GM12878 (cell line): ENCODE data around the gene NEMF. TPM values are rescaled to one million over a fixed set of nuclear protein-coding genes. Genes with fewer than 3 reads are reported as not detected.
A peak's percentile ranks its signal among the peaks of the same experiment; 100 is the strongest.

Experiments used
- ATAC-seq: fragments of 200-7000 bp; cut with Tn5 transposase; 3 replicates; pipeline ENCODE4 v1.9.1; 2020; ENCODE audit warnings: mild to moderate bottlenecking, moderate library complexity
- BruUV-seq: library from RNA; stranded (reverse); fragments of 400-500 nt; replicated peaks from 2 replicates; lab custom pipeline; 2021; lab: Mats Ljungman, UMichigan
- CTCF ChIA-PET: fragments of 300-600 bp; sonication (Branson Sonifier 250); formaldehyde crosslinking; extraction: SDS; loops from one replicate; lab custom pipeline; 2021; ENCODE audit warnings: inconsistent platforms; lab: Yijun Ruan, JAX
- POLR2A ChIA-PET: fragments of 350-600 bp; formaldehyde crosslinking; extraction: SDS; loops from one replicate; lab custom pipeline; 2021; ENCODE audit warnings: inconsistent platforms; lab: Charles Lee
- RAD21 ChIA-PET: fragments of 300-600 bp; sonication (Branson Sonifier 250); formaldehyde crosslinking; loops from one replicate; lab custom pipeline; 2023; ENCODE audit warnings: antibody characterized with exemption; ENCODE audit not compliant: unreplicated experiment; lab: Charles Lee
- SMC1A ChIA-PET: fragments of 300-600 bp; sonication (Branson Sonifier 250); formaldehyde crosslinking; loops from one replicate; lab custom pipeline; 2023; ENCODE audit not compliant: unreplicated experiment, uncharacterized antibody; lab: Charles Lee
- DNase-seq: peaks from one replicate; pipeline ENCODE4 v3.0.0-alpha.2; 2011; ENCODE audit warnings: low read depth, low spot score
- FAIRE-seq: peaks from 3 replicates; lab custom pipeline; 2011; peaks lifted over from hg19 to GRCh38; lab: Jason Lieb, UNC
- H2AFZ ChIP-seq: 2 replicates; pipeline ENCODE4 v1.6.0; 2011; ENCODE audit warnings: low read depth, low read length, control low read depth; ENCODE audit not compliant: control insufficient read depth
- H3K27ac ChIP-seq: 2 replicates; pipeline ENCODE4 v1.5.1; 2011; ENCODE audit warnings: control low read depth; ENCODE audit not compliant: control insufficient read depth, insufficient read depth
- H3K27me3 ChIP-seq, 2 experiments: replicated peaks in 1 of 2; 2 replicates each; pipeline versions ENCODE4 v1.6.0 to v1.6.1; 2011; ENCODE audit warnings: low read length in 1 of 2; ENCODE audit not compliant: control insufficient read depth in 2 of 2, insufficient read depth in 2 of 2
- H3K36me3 ChIP-seq, 2 experiments: 2 replicates each; pipeline ENCODE4 v1.5.1; 2011; ENCODE audit warnings: low read length in 1 of 2; ENCODE audit not compliant: control insufficient read depth in 2 of 2, insufficient read depth in 2 of 2
- H3K4me1 ChIP-seq: 2 replicates; pipeline ENCODE4 v1.6.1; 2011; ENCODE audit warnings: mild to moderate bottlenecking, low read length, moderate library complexity, mixed read lengths; ENCODE audit not compliant: control insufficient read depth, insufficient read depth
- H3K4me2 ChIP-seq: 2 replicates; pipeline ENCODE4 v1.6.0; 2011; ENCODE audit warnings: control low read depth; ENCODE audit not compliant: control insufficient read depth, insufficient read depth
- H3K4me3 ChIP-seq: fragments of 200-600 bp; sonication (generic); 2 replicates; pipeline ENCODE4 v1.5.1; 2016
- H3K79me2 ChIP-seq: 2 replicates; pipeline ENCODE4 v1.6.0; 2011; ENCODE audit warnings: low read length; ENCODE audit not compliant: control insufficient read depth, insufficient read depth
- H3K9ac ChIP-seq: 2 replicates; pipeline ENCODE4 v1.8.0; 2011; ENCODE audit warnings: low read length, control low read depth, mixed read lengths; ENCODE audit not compliant: control insufficient read depth, insufficient read depth
- H3K9me3 ChIP-seq: replicated peaks from 3 replicates; pipeline ENCODE4 v1.5.1; 2011; ENCODE audit warnings: mild to moderate bottlenecking, low read length; ENCODE audit not compliant: control insufficient read depth, insufficient read depth
- H4K20me1 ChIP-seq: 2 replicates; pipeline ENCODE4 v1.6.0; 2011; ENCODE audit not compliant: control insufficient read depth, insufficient read depth
- EGR1 ChIP-seq, 2 experiments: IDR thresholded peaks; 1 replicate in 1 of 2; 2 replicates in 1 of 2; pipeline ENCODE4 v1.6.1; 2011 to 2012; ENCODE audit warnings: low read depth in 2 of 2, low read length in 2 of 2, borderline replicate concordance in 1 of 2, mild to moderate bottlenecking in 1 of 2, moderate library complexity in 1 of 2
- JUNB ChIP-seq: IDR thresholded peaks from 2 replicates; pipeline ENCODE4 v1.6.1; 2016; ENCODE audit warnings: antibody characterized with exemption, mild to moderate bottlenecking
- KLF5 ChIP-seq: fragments of 450-650 bp; IDR thresholded peaks from 2 replicates; pipeline ENCODE4 v1.6.1; 2014; ENCODE audit warnings: mild to moderate bottlenecking; ENCODE audit not compliant: partially characterized antibody
- MYC ChIP-seq: IDR thresholded peaks from 2 replicates; pipeline ENCODE4 v1.6.1; 2011; ENCODE audit warnings: mild to moderate bottlenecking, low read length, moderate library complexity, inconsistent platforms; ENCODE audit not compliant: insufficient read depth, insufficient replicate concordance, insufficient read length, severe bottlenecking
- NR2C1 ChIP-seq: fragments of 450-650 bp; IDR thresholded peaks from 2 replicates; pipeline ENCODE4 v1.6.1; 2017; ENCODE audit warnings: antibody characterized with exemption, mild to moderate bottlenecking, moderate library complexity
- NR2F1 ChIP-seq: fragments of 450-650 bp; conservative IDR thresholded peaks from 2 replicates; pipeline ENCODE4 v1.6.1; 2017; ENCODE audit warnings: mild to moderate bottlenecking
- POLR2AphosphoS5 ChIP-seq: IDR thresholded peaks from 2 replicates; pipeline ENCODE4 v1.6.1; 2011; ENCODE audit warnings: mild to moderate bottlenecking, low read length, inconsistent platforms
- RCOR1 ChIP-seq: conservative IDR thresholded peaks from 2 replicates; pipeline ENCODE4 v1.6.1; 2012; ENCODE audit warnings: low read depth, low read length, improper control_type of control experiment
- RELA ChIP-seq: fragments of 450-650 bp; IDR thresholded peaks from 2 replicates; pipeline ENCODE4 v1.8.0; 2014; ENCODE audit warnings: borderline replicate concordance; ENCODE audit not compliant: partially characterized antibody
- SPI1 ChIP-seq: IDR thresholded peaks from 2 replicates; pipeline ENCODE4 v1.6.1; 2011; ENCODE audit warnings: low read depth, mild to moderate bottlenecking, low read length, moderate library complexity, borderline replicate concordance; ENCODE audit not compliant: insufficient read depth
- TCF12 ChIP-seq: IDR thresholded peaks from 2 replicates; pipeline ENCODE4 v1.6.1; 2011; ENCODE audit warnings: low read depth, mild to moderate bottlenecking, low read length
- YY1 ChIP-seq: IDR thresholded peaks from 2 replicates; pipeline ENCODE4 v1.6.1; 2011; ENCODE audit warnings: low read depth, mild to moderate bottlenecking, low read length
- ZBED1 ChIP-seq: IDR thresholded peaks from 2 replicates; pipeline ENCODE4 v1.6.1; 2016; ENCODE audit warnings: borderline replicate concordance
- ZNF24 ChIP-seq: fragments of 450-650 bp; IDR thresholded peaks from 2 replicates; pipeline ENCODE4 v1.6.1; 2017; ENCODE audit warnings: antibody characterized with exemption, mild to moderate bottlenecking
- ZNF384 ChIP-seq: IDR thresholded peaks from 2 replicates; pipeline ENCODE4 v1.6.1; 2012; ENCODE audit warnings: low read depth, mild to moderate bottlenecking, low read length, improper control_type of control experiment, borderline replicate concordance
- WGBS: methylation state at CpG from one replicate; pipeline ENCODE4 v1.1.6; 2016; ENCODE audit warnings: low lambda C conversion rate; ENCODE audit not compliant: insufficient replicate concordance, insufficient coverage; ENCODE audit errors: missing lambda C conversion rate; 5-methylcytosine and 5-hydroxymethylcytosine counted together
- in situ Hi-C: fragments of 300-500 bp; cut with MboI; formaldehyde crosslinking; loops from 9 replicates; pipeline ENCODE4 v1.14.3; 2018; ENCODE audit warnings: mixed read lengths
- intact Hi-C: fragments of 100-400 bp; cut with micrococcal nuclease; formaldehyde crosslinking; loops from one replicate; pipeline ENCODE4 v1.14.2; 2022; ENCODE audit not compliant: unreplicated experiment
- polyA plus RNA-seq, 11 experiments: library from polyadenylated mRNA; depleted of rRNA in 4 of 11; unstranded in 6 of 11; stranded (reverse) in 5 of 11; fragments of >200 nt; fragmentation: Nextera tagmentation in 4 of 11; fragmentation: Illumina TruSeq in 1 of 11; extraction: Ambion mirVana in 4 of 11; extraction: Trizol in 1 of 11; gene quantifications; 1 replicate in 1 of 11; 2 replicates in 10 of 11; pipeline versions ENCODE4 v1.2.1 to v1.2.3, GENCODE V29; 2011 to 2016; ENCODE audit warnings: inconsistent platforms in 2 of 11, missing spikeins in 2 of 11, low read depth in 1 of 11
- total RNA-seq, 4 experiments: library from RNA; depleted of rRNA in 3 of 4; stranded (reverse); fragments of >200 nt in 3 of 4; fragmentation: Illumina TruSeq in 1 of 4; extraction: Trizol in 1 of 4; gene quantifications; 2 replicates each; pipeline versions ENCODE4 v1.2.1 to v1.2.3, GENCODE V29; 2013 to 2021
- TF ChIP-seq, protein P1 (sequence below): IDR thresholded peaks from 2 replicates; pipeline ENCODE4 v1.6.1; 2012; ENCODE audit warnings: low read depth, low read length, improper control_type of control experiment
- TF ChIP-seq, protein P2 (sequence below): fragments of 150-350 bp; IDR thresholded peaks from 2 replicates; pipeline ENCODE4 v1.6.1; 2014; ENCODE audit warnings: mild to moderate bottlenecking, low read depth, low read length
- TF ChIP-seq, protein P3 (sequence below): fragments of 450-650 bp; IDR thresholded peaks from 2 replicates; pipeline ENCODE4 v1.6.1; 2016; ENCODE audit warnings: mild to moderate bottlenecking, moderate library complexity, borderline replicate concordance

NEMF gene
- total and polyA plus RNA-seq, 10 of the 15 experiments (the other 5 are each of a cell fraction or from before 2014, with no cell fraction given), result 31.5 to 80.1 (median 61.1) TPM

DNA sequence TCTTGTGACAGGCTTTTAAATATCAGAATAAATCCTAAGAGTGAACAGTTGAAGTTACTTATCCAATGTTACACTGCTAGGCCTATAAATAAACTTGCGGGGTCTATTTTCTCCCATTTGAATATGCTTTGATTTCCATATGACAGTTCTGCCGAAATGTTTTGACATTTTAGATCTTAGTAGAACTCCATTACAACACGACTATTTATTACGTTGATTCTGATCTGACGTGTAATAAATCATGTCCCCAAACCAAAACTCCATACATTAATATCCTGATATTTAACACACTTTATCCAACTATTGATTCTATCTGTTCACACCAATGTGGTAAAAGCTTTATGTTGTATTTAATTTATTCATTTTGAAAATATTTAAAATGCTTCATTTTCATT, 16.1 kb upstream of the NEMF start:
- in situ Hi-C loops, result loop anchor here (10.0 kb wide), 1 partner anchor 226 kb away; no protein-coding TSS in a partner anchor
- WGBS, result under 1% methylated on average over 5 of the region's 5 CpGs
- TF ChIP-seq ZBED1 (no peak; the same call in 1 of the 2 replicates), RCOR1 (no peak), MYC (no peak), NR2C1 (0 out of 2 replicates have a peak, but pooled peaks have one; percentile 7), YY1 (no peak), ZNF24 (no peak), JUNB (no peak), NR2F1 (no peak), RELA (no peak), EGR1 (IDR thresholded peaks at IDR 0.05; ENCODE audit: borderline replicate concordance in 1 of 2, low read depth in 2 of 2, low read length in 2 of 2) (no peak), SPI1 (no peak), POLR2AphosphoS5 (no peak), ZNF384 (no peak), KLF5 (no peak), TCF12 (no peak)
- TF ChIP-seq, protein P1, sequence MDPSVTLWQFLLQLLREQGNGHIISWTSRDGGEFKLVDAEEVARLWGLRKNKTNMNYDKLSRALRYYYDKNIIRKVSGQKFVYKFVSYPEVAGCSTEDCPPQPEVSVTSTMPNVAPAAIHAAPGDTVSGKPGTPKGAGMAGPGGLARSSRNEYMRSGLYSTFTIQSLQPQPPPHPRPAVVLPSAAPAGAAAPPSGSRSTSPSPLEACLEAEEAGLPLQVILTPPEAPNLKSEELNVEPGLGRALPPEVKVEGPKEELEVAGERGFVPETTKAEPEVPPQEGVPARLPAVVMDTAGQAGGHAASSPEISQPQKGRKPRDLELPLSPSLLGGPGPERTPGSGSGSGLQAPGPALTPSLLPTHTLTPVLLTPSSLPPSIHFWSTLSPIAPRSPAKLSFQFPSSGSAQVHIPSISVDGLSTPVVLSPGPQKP, result no peak
- TF ChIP-seq, protein P2, sequence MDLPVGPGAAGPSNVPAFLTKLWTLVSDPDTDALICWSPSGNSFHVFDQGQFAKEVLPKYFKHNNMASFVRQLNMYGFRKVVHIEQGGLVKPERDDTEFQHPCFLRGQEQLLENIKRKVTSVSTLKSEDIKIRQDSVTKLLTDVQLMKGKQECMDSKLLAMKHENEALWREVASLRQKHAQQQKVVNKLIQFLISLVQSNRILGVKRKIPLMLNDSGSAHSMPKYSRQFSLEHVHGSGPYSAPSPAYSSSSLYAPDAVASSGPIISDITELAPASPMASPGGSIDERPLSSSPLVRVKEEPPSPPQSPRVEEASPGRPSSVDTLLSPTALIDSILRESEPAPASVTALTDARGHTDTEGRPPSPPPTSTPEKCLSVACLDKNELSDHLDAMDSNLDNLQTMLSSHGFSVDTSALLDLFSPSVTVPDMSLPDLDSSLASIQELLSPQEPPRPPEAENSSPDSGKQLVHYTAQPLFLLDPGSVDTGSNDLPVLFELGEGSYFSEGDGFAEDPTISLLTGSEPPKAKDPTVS, result no peak
- TF ChIP-seq, protein P3, sequence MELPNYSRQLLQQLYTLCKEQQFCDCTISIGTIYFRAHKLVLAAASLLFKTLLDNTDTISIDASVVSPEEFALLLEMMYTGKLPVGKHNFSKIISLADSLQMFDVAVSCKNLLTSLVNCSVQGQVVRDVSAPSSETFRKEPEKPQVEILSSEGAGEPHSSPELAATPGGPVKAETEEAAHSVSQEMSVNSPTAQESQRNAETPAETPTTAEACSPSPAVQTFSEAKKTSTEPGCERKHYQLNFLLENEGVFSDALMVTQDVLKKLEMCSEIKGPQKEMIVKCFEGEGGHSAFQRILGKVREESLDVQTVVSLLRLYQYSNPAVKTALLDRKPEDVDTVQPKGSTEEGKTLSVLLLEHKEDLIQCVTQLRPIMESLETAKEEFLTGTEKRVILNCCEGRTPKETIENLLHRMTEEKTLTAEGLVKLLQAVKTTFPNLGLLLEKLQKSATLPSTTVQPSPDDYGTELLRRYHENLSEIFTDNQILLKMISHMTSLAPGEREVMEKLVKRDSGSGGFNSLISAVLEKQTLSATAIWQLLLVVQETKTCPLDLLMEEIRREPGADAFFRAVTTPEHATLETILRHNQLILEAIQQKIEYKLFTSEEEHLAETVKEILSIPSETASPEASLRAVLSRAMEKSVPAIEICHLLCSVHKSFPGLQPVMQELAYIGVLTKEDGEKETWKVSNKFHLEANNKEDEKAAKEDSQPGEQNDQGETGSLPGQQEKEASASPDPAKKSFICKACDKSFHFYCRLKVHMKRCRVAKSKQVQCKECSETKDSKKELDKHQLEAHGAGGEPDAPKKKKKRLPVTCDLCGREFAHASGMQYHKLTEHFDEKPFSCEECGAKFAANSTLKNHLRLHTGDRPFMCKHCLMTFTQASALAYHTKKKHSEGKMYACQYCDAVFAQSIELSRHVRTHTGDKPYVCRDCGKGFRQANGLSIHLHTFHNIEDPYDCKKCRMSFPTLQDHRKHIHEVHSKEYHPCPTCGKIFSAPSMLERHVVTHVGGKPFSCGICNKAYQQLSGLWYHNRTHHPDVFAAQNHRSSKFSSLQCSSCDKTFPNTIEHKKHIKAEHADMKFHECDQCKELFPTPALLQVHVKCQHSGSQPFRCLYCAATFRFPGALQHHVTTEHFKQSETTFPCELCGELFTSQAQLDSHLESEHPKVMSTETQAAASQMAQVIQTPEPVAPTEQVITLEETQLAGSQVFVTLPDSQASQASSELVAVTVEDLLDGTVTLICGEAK, result no peak

More for the DNA sequence above, 16.1 kb upstream of the NEMF start:
- no peak for DNase-seq
- POLR2A ChIA-PET, result interaction anchor here (0.6 to 6.6 kb wide), 22 partner anchors 17 to 272 kb away, joined by 3 to 60 read pairs (median 6); partner anchors contain the start of genes ARF6, NEMF and VCPKMT
- TSS peak; percentile 68 for BruUV-seq
- peaks cover 7% of the 10 kb centered on the region for H3K79me2 ChIP-seq
- FAIRE-seq, result no peak
- peak overlapping the region; percentile 74 for H3K27ac ChIP-seq
- CTCF ChIA-PET, result interaction anchor here (0.7 to 13.8 kb wide), 16 partner anchors 11 to 233 kb away, joined by 3 to 243 read pairs (median 6); partner anchors contain the start of genes ARF6 and NEMF
- no peaks in the 10 kb centered on the region for H3K36me3 ChIP-seq
- H3K4me2 ChIP-seq, result peak overlapping the region; percentile 91
- peak overlapping the region; percentile 78 for H2AFZ ChIP-seq
- no peak for ATAC-seq
- no peaks in the 10 kb centered on the region for H3K27me3 ChIP-seq
- no peaks in the 10 kb centered on the region for H4K20me1 ChIP-seq
- RAD21 ChIA-PET, result interaction anchor here (0.9 to 4.1 kb wide), 25 partner anchors 8 to 236 kb away, joined by 3 to 38 read pairs (median 7); partner anchors contain the start of genes ARF6 and NEMF
- intact Hi-C loops, result loop anchor here (1.0 to 2.0 kb wide), 3 partner anchors 25 to 219 kb away; partner anchors contain the start of gene ARF6
- SMC1A ChIA-PET, result interaction anchor here (0.8 to 11.4 kb wide), 20 partner anchors 9 to 248 kb away, joined by 3 to 91 read pairs (median 6); partner anchors contain the start of genes MGAT2, NEMF and RPL36AL
- H3K4me3 ChIP-seq, result peak overlapping the region; percentile 64; the same call in 1 of the 2 replicates
- H3K9me3 ChIP-seq, result no peaks in the 10 kb centered on the region
- H3K4me1 ChIP-seq, result peaks cover 20% of the 10 kb centered on the region
- peak overlapping the region; percentile 65 for H3K9ac ChIP-seq
